HepG2 (cell line): ENCODE results near the gene FAM184B. TPM values are rescaled to one million over a fixed set of nuclear protein-coding genes. Genes with fewer than 3 reads are reported as not detected.

Source experiments
- ATF7-NPFF ChIP-seq: sonication (generic); formaldehyde crosslinking; IDR thresholded peaks from 2 replicates; pipeline ENCODE4 v1.8.1; 2023; ENCODE audit warnings: mild to moderate bottlenecking, low read depth, missing genetic modification reagents, moderate library complexity
- ELF4 ChIP-seq: sonication (generic); formaldehyde crosslinking; IDR thresholded peaks from 2 replicates; pipeline ENCODE4 v1.5.0; 2020; ENCODE audit warnings: missing genetic modification reagents, mild to moderate bottlenecking, moderate library complexity, borderline replicate concordance
- HNF4A ChIP-seq: sonication (generic); formaldehyde crosslinking; IDR thresholded peaks from 2 replicates; pipeline ENCODE4 v1.4.0; 2020; ENCODE audit warnings: missing genetic modification reagents
- HNRNPK ChIP-seq: fragments of 200-400 bp; formaldehyde crosslinking; IDR thresholded peaks from 2 replicates; pipeline ENCODE4 v1.6.1; 2018; ENCODE audit warnings: low read length, low read depth, moderate library complexity, mild to moderate bottlenecking; ENCODE audit not compliant: poor library complexity, severe bottlenecking
- MAFK ChIP-seq, 2 experiments: IDR thresholded peaks in 1 of 2; conservative IDR thresholded peaks in 1 of 2; 2 replicates each; pipeline ENCODE4 v1.6.1; 2011; ENCODE audit warnings: improper control_type of control experiment in 2 of 2, low read length in 2 of 2
- MTF2 ChIP-seq: sonication (generic); formaldehyde crosslinking; IDR thresholded peaks from 2 replicates; pipeline ENCODE4 v1.5.0; 2020; ENCODE audit warnings: missing genetic modification reagents, borderline replicate concordance
- NR2F2 ChIP-seq: IDR thresholded peaks from 2 replicates; pipeline ENCODE4 v1.6.1; 2012; ENCODE audit warnings: low read depth, inconsistent platforms, borderline replicate concordance
- YY1 ChIP-seq: IDR thresholded peaks from 2 replicates; pipeline ENCODE4 v1.6.1; 2011; ENCODE audit warnings: low read length, low read depth, moderate library complexity, mild to moderate bottlenecking; ENCODE audit not compliant: insufficient read depth, insufficient replicate concordance
- ZNF232 ChIP-seq: sonication (generic); formaldehyde crosslinking; IDR thresholded peaks from 2 replicates; pipeline ENCODE4 v1.4.0; 2020; ENCODE audit warnings: missing genetic modification reagents, borderline replicate concordance
- ZNF263 ChIP-seq: sonication (generic); formaldehyde crosslinking; IDR thresholded peaks from 2 replicates; pipeline ENCODE4 v1.4.0; 2020; ENCODE audit warnings: missing genetic modification reagents
- ZNF563 ChIP-seq: sonication (generic); formaldehyde crosslinking; IDR thresholded peaks from 2 replicates; pipeline ENCODE4 v1.8.0; 2022; ENCODE audit warnings: mild to moderate bottlenecking, moderate library complexity, missing genetic modification reagents
- ZNF615 ChIP-seq: sonication (generic); formaldehyde crosslinking; IDR thresholded peaks from 2 replicates; pipeline ENCODE4 v1.5.0; 2020; ENCODE audit warnings: mild to moderate bottlenecking, missing genetic modification reagents, borderline replicate concordance
- ZNF724P ChIP-seq: sonication (generic); formaldehyde crosslinking; IDR thresholded peaks from 2 replicates; pipeline ENCODE4 v1.8.0; 2022; ENCODE audit warnings: missing genetic modification reagents, borderline replicate concordance
- ZNF891 ChIP-seq: sonication (generic); formaldehyde crosslinking; IDR thresholded peaks from 2 replicates; pipeline ENCODE4 v1.5.0; 2020; ENCODE audit warnings: mild to moderate bottlenecking, missing genetic modification reagents
- polyA plus RNA-seq, 8 experiments: library from polyadenylated mRNA; depleted of rRNA in 3 of 8; stranded (reverse) in 7 of 8; unstranded in 1 of 8; fragments of >200 nt; fragmentation: Illumina TruSeq in 4 of 8; extraction: Trizol in 4 of 8; gene quantifications; 2 replicates each; pipeline versions ENCODE4 v1.2.1 to v1.2.3, GENCODE V29; 2011 to 2016; ENCODE audit warnings: low read depth in 4 of 8, missing spikeins in 1 of 8, mixed read lengths in 1 of 8; ENCODE audit not compliant: insufficient read depth in 1 of 8
- total RNA-seq, 5 experiments: library from RNA; depleted of rRNA; stranded (reverse); fragments of >200 nt; fragmentation: Illumina TruSeq; extraction: Trizol; gene quantifications; 2 replicates each; pipeline ENCODE4 v1.2.3, GENCODE V29; 2016; ENCODE audit warnings: low read depth in 1 of 5
- TF ChIP-seq, protein P1 (sequence below), 2 experiments: fragments of 450-650 bp in 1 of 2; sonication (generic) in 1 of 2; formaldehyde crosslinking in 1 of 2; IDR thresholded peaks; 2 replicates each; pipeline versions ENCODE4 v1.6.1 to v1.8.0; 2016 to 2022; ENCODE audit warnings: antibody characterized with exemption in 1 of 2, mild to moderate bottlenecking in 1 of 2, missing genetic modification reagents in 1 of 2
- TF ChIP-seq, protein P2 (sequence below): sonication (generic); formaldehyde crosslinking; IDR thresholded peaks from 2 replicates; pipeline ENCODE4 v1.4.0; 2020; ENCODE audit warnings: missing genetic modification reagents, low read depth, mild to moderate bottlenecking, borderline replicate concordance
- TF ChIP-seq, protein P3 (sequence below): sonication (generic); formaldehyde crosslinking; IDR thresholded peaks from 2 replicates; pipeline ENCODE4 v1.4.0; 2020; ENCODE audit warnings: missing genetic modification reagents

The FAM184B gene
- total and polyA plus RNA-seq, 2 of the 13 experiments (the other 11 are each of a cell fraction or from before 2014, with no cell fraction given): not detected

DNA sequence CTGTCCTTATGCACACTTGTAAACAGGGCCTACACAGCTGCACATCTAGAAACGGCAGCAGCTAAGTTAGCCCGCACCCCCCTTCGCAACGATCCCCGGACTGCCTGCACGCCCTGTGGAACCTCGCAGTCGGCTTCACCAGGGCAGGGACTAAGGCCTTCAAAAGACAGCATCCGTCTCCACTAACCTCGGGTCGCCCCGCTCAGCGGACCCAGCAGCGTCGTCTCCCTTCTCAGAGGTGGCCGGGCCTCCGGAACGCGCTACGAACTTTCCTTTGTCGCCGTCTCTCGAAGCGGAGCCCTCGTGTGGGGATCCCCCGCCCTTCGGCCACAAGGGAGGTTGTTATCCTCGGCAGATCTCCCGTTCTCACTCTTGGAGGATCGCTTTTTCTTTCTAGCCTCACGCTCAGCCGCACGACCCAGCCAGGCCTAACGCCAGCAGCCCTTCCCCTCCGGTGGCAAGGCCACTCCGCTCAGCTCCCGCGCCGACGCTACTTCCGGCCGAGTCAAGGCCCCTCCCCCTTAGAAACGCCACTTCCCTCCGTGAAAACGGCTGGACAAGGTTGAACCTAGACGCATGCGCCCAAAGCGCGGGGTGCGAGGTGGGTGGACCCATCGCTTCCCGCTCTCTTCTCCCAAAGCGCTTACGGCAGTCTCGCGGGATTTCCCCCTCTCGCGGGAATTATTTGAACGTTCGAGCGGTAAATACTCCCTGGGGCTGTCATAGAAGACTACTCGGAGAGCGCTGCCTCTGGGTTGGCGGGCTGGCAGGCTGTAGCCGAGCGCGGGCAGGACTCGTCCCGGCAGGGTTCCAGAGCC is 29.0 kb upstream of the FAM184B start, which contains the start of the genes DCAF16 and NCAPG (continued):
- TF ChIP-seq, protein P1, sequence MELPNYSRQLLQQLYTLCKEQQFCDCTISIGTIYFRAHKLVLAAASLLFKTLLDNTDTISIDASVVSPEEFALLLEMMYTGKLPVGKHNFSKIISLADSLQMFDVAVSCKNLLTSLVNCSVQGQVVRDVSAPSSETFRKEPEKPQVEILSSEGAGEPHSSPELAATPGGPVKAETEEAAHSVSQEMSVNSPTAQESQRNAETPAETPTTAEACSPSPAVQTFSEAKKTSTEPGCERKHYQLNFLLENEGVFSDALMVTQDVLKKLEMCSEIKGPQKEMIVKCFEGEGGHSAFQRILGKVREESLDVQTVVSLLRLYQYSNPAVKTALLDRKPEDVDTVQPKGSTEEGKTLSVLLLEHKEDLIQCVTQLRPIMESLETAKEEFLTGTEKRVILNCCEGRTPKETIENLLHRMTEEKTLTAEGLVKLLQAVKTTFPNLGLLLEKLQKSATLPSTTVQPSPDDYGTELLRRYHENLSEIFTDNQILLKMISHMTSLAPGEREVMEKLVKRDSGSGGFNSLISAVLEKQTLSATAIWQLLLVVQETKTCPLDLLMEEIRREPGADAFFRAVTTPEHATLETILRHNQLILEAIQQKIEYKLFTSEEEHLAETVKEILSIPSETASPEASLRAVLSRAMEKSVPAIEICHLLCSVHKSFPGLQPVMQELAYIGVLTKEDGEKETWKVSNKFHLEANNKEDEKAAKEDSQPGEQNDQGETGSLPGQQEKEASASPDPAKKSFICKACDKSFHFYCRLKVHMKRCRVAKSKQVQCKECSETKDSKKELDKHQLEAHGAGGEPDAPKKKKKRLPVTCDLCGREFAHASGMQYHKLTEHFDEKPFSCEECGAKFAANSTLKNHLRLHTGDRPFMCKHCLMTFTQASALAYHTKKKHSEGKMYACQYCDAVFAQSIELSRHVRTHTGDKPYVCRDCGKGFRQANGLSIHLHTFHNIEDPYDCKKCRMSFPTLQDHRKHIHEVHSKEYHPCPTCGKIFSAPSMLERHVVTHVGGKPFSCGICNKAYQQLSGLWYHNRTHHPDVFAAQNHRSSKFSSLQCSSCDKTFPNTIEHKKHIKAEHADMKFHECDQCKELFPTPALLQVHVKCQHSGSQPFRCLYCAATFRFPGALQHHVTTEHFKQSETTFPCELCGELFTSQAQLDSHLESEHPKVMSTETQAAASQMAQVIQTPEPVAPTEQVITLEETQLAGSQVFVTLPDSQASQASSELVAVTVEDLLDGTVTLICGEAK (IDR thresholded peaks at IDR 0.05): peak; percentile 52
- TF ChIP-seq, protein P1 (CRISPR knock-in tag; IDR thresholded peaks at IDR 0.05): peak; percentile 88
- TF ChIP-seq HNF4A (CRISPR knock-in tag) (no peak), ZNF724P (CRISPR knock-in tag) (peak; percentile 98), ZNF232 (peak; percentile 66; the same call in 1 of the 2 replicates), ZNF263 (no peak), ZNF891 (CRISPR knock-in tag) (peak; percentile 92), HNRNPK (no peak), NR2F2 (no peak), ELF4 (CRISPR knock-in tag) (peak; percentile 79; the same call in 1 of the 2 replicates), YY1 (no peak), MAFK (conservative IDR thresholded peaks at IDR 0.05 in 1 of 2, IDR thresholded peaks at IDR 0.05 in 1 of 2; ENCODE audit: low read length in 2 of 2) (no peak), MTF2 (CRISPR knock-in tag) (no peak), ZNF563 (peak; percentile 93), ZNF615 (CRISPR knock-in tag) (no peak), ATF7-NPFF (CRISPR knock-in tag) (peak; percentile 97)
- TF ChIP-seq, protein P2, sequence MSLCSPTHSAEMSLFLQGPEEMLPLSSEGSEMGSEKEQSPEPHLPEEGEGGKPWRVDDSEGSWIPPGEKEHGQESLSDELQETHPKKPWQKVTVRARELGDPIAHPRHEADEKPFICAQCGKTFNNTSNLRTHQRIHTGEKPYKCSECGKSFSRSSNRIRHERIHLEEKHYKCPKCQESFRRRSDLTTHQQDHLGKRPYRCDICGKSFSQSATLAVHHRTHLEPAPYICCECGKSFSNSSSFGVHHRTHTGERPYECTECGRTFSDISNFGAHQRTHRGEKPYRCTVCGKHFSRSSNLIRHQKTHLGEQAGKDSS: no peak
- TF ChIP-seq, protein P3, sequence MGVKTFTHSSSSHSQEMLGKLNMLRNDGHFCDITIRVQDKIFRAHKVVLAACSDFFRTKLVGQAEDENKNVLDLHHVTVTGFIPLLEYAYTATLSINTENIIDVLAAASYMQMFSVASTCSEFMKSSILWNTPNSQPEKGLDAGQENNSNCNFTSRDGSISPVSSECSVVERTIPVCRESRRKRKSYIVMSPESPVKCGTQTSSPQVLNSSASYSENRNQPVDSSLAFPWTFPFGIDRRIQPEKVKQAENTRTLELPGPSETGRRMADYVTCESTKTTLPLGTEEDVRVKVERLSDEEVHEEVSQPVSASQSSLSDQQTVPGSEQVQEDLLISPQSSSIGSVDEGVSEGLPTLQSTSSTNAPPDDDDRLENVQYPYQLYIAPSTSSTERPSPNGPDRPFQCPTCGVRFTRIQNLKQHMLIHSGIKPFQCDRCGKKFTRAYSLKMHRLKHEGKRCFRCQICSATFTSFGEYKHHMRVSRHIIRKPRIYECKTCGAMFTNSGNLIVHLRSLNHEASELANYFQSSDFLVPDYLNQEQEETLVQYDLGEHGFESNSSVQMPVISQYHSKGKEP (CRISPR knock-in tag): no peak
